ENCODE data around the gene PARD6B.

GRCh38 chr20:50728981-50729874 lies 2.2 kb upstream of the PARD6B start:
- TF ChIP-seq TAF1 (IDR thresholded peaks at IDR 0.05; ENCODE audit: borderline replicate concordance, low read depth, low read length), result no peak
- no peak for TF ChIP-seq POLR2A (IDR thresholded peaks at IDR 0.05; ENCODE audit: low read depth, low read length)
- no peak for TF ChIP-seq POLR2AphosphoS5 (IDR thresholded peaks at IDR 0.05; ENCODE audit: low read depth, low read length)

Data from GM12892 (cell line).